NCI-H1417 (cell line): ENCODE measurements around the gene CNTLN.
A peak's percentile ranks its signal among the peaks of the same experiment; 100 is the strongest.
"Not testable (repeated sequence)": the region's sequence is repeated elsewhere in the genome, so short reads cannot be mapped to it uniquely, and the experiment has no call there.

Experiments used
- DNase-seq, 3 experiments: peaks; one replicate each; lab custom pipeline; 2025; lab: John Stamatoyannopoulos, UW

Gene CNTLN

DNA sequence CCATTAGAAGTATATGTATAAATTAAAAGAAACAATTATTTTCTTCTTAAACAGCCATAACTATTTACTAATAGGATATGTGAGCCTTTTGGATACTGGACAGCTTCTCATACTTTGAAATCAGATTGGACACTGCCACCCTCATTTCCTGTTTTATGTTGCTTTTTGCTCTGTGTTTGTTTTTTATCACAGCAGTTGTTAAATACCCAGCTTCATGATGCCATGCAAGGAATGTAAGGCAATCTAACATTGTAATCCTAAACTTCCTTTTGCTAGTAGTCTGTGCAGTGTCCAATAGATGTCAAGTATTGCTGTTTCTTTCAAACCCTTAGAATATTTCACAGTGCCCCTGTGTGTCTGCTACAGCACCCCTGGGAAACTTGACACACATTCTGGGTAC, 56.2 kb downstream of the CNTLN start:
- no peak for DNase-seq

DNA sequence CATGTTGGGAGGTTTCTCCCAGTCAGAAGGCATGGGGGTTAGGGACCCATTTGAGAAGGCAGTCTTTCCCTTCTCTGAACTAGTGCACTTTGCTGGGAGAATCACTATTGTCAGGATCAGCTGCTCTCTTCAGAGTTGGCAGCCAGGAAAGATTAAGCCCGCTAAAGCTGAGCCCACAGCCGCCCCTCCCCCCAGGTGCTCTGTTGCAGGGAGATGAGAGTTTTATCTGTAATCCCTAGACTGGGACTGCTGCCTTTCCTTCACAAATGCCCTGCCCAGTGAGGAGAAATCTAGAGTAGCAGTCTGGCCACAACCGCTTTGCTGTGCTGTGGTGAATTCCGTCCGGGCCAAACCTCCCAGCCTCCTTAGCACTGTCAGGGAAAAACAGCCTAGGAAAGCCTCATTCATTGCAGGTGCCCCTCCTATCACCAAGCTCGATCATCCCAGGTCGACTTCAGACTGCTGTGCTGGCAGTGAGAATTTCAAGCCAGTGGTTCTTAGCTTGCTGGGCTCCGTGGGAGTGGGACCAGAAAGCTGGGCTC, 69.8 kb downstream of the CNTLN start:
- DNase-seq, result no peak

DNA sequence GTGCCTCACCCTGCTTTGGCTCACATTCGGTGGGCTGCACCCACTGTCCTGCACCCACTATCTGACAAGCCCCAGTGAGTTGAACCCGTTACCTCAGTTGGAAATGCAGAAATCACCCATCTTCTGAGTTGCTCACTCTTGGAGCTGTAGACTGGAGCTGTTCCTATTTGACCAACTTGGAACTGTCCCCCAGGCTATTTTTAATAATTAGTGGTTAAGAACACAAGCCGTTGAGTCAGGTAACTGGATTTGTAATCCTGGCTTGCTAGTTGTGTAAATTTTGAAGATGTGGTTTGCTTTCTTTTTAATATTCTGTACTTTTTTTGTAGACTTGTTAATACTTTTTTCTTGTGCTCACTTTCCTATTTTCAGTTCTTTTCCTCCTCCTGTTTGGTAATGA, 81.2 kb downstream of the CNTLN start:
- DNase-seq, result peak in 1 of 3 experiments; percentile 47

- DNase-seq, result no peak
These were observed 81.8 kb downstream of the CNTLN start for GRCh38 chr9:17216646-17217045.

- peak in 1 of 3 experiments; percentile 5 for DNase-seq
These were observed 82.4 kb downstream of the CNTLN start for GRCh38 chr9:17217272-17217671.

DNA sequence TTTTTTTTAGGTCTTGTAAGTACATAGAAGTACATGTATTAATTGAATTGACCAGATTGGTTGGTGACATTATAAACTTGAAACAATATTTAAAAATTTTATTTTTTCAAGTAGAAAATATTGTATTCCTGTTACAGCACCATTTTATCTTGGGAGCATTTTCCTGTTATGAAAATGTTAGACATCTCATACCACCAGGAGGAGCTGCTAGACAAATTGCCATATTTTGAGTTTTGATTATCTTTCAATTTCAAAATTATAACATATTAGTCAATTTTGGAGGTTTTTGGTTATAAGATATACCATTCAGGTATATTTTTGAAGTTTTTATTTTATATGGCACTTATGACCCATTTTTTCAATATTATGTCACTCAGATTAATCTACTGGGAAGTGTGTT, 84.4 kb downstream of the CNTLN start:
- DNase-seq, result peak in 1 of 3 experiments; percentile 0

- no peak for DNase-seq
These were observed 88.1 kb downstream of the CNTLN start for GRCh38 chr9:17222932-17223331.

- DNase-seq, result no peak
These were observed 90.6 kb downstream of the CNTLN start for GRCh38 chr9:17225407-17225806.

DNA sequence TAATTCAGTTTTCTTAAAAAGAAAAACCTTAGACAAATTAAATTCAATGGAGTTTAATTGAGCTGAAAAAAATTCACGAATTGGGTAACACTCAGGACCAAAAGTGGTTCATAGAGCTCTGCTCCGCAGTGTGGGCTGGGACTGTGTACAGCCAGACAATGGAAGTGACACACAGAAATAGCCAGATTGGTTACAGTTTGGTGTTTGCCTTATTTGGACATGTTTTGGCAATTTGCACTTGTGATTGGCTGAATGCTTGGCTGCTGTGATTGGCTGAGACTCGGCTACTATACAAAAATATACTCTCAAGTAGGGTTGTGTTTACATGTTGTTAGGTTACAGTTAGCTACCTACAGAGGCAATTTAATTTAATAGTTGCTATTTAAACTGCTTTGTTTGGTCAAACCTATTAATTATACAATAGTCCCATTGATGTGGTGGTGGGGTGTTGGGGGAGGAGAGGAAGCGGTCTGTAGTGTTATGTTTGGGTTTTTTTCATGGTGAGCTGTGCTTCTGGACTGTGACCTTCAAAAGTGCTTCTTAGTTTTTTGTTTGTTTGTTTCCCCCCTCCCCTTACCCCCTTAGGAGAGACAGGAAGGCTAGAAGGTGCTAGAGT, 95.2 kb downstream of the CNTLN start:
- DNase-seq, result peak in 2 of 3 experiments; percentile 13 to 54

DNA sequence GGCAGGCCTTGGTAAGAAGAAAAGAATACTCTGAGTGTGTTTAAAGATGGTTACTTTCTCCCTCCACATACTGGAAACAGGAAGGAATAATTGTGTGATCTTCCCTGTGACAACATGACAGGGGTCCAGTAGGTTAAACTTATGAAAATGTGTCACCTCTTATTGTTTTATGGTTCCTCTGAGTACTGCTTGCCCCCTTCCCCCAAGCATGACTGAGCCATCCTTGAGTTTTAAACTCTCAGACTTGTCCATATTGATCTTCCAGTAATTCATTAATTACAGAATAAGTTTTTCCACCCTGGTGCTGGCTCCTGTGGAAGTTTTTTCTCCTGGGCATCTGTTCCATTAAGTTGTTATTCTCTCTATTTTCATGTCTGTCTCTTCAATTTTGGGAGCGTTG, 95.8 kb downstream of the CNTLN start:
- no peak for DNase-seq

- DNase-seq, result peak in 2 of 3 experiments; percentile 28 to 71
These were observed 101.3 kb downstream of the CNTLN start for GRCh38 chr9:17236147-17236546.

DNA sequence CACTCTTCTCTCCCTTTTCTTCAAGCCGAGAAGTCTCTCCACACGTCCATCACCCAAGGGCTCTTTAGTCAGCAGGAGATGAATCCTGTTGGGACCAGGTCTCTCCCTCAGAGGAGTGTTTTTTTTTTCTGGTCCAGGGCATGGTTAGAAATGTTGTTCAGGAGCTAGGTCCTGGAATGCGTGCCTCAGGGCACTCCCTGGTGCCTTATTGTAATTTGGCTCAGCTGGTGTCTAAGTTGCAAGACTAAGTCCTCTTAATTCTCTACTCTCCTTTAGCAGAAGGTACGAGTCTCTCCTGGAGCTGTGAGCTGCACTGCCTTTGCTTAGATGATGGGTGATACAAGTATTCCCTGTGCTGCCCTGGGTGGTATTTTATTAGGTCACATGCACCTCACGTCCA, 111.9 kb downstream of the CNTLN start:
- no peak for DNase-seq

- no peak for DNase-seq
These were observed 116.3 kb downstream of the CNTLN start for GRCh38 chr9:17251100-17251499.

DNA sequence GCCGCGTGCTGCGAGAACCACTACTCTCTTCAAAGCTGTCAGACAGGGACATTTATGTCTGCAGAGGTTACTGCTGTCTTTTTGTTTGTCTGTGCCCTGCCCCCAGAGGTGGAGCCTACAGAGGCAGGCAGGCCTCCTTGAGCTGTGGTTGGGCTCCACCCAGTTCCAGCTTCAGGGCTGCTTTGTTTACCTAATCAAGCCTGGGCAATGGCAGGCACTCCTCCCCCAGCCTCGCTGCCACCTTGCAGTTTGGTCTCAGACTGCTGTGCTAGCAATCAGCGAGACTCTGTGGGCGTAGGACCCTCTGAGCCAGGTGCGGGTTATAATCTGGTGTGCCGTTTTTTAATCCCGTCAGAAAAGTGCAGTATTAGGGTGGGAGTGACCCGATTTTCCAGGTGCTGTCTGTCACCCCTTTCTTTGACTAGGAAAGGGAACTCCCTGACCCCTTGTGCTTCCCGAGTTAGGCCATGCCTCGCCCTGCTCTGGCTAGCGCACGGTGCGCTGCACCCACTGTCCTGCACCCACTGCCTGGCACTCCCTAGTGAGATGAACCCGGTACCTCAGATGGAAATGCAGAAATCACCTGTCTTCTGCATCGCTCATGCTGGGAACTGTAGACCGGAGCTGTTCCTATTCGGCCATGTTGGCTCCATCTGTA, 133.8 kb downstream of the CNTLN start:
- DNase-seq, result peak; percentile 44 to 71 (median 50)

- no peak for DNase-seq
These were observed 135.0 kb downstream of the CNTLN start for GRCh38 chr9:17269799-17270198.

GRCh38 chr9:17272536-17272935, 137.7 kb downstream of the CNTLN start:
- no peak for DNase-seq

DNA sequence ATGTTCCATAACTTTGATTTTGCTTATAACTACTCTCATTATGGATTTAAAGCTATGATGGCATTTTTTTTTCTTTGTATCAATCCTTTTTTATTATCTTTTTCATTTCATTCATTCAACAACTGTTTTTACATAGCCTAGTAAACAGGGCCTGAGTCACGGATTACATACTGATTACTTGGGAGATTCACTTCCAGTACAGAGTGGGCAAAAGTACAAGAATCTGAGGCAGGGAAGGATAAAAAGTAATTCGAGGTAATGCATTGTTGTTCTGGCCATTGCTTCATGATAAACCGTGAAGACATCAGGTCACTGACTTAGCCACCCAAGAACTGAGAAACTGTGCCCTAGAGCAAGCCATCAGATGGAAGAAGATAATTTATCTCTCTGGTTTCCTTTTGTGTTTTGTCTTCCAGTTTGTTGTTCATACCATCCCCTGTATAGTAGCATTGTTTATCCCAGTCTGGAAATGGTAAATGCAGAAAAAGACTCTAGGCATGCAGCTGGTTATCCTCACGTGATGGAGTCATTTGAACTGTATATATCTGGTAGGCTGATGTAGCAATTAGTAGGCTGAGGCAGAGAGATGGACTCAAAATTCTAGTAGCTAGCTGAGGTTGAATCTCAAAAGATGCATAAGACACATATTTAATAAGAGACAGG, 145.6 kb downstream of the CNTLN start:
- no peak for DNase-seq

- not testable (repeated sequence) for DNase-seq
These were observed 155.8 kb downstream of the CNTLN start for GRCh38 chr9:17290673-17291072.

GRCh38 chr9:17291766-17292165, 156.9 kb downstream of the CNTLN start:
- no peak for DNase-seq

DNA sequence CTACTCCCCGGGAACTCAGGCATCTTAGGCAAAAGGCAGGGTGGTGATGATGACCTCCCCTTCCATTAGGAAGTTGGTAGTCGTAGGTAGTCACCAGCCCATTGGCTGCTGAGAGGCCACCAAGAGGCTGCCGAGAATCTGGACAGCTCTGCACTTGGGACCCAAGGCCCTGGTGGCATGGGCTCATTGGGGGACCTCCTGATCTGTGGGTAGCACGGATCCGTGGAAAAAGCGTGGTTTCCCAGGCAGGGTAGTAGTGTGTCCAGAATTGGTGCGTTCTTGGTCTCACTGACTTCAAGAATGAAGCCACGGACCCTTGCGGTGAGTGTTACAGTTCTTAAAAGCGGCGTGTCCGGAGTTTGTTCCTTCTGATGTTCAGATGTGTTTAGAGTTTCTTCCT, 158.8 kb downstream of the CNTLN start:
- no peak for DNase-seq

DNA sequence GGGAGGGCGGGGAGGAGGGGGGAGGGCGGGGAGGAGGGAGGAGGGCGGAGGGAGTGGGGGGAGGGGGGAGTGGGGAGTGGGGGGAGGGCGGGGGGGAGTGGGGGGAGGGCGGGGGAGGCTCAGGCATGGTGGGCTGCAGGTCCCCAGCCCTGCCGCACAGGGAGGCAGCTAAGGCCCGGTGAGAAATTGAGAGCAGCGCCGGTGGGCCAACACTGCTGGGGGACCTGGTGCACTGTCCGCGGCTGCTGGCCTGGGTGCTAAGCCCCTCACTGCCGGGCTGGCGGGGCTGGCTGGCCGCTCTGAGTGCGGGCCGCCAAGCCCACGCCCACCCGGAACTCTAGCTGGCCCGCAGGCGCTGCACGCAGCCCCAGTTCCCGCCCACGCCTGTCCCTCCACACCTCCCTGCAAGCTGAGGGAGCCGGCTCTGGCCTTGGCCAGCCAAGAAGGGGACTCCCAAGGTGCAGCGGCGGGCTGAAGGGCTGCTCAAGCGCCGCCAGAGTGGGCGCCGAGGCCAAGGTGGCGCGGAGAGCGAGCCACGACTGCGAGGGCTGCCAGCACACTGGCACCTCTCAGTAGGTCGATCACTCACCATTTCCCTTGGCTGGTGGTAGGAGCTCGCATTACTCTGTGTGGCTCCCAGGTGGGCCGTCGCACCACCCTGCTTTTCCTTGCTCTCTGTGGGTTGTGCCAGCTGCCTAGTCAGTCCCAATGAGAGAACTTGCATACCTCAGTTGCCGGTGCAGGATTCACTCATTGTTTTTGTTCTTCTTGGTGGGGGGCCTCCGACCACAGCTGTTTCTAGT, 160.2 kb downstream of the CNTLN start:
- DNase-seq, result no peak

DNA sequence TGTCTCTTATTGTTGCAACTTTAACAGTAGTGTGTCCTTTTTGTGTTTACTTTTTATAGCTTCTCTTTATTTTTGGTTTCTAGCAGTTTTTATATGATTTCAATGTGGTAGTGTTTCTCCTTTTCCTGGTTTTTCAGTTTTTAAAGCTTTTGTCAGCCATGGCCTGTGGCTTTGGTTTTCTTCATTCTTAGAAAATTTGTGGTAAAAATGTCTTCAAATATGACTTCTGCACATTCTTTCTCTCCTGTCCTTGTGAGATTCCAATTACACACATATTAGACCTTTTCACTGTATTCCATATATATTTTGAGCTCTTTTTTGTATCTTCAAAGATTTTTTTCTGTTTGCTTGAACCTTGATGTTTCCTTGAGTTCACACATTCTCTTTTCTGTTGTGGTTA, 180.5 kb downstream of the CNTLN start:
- no peak for DNase-seq
